ENCODE data around the gene ANTKMT.

DNA sequence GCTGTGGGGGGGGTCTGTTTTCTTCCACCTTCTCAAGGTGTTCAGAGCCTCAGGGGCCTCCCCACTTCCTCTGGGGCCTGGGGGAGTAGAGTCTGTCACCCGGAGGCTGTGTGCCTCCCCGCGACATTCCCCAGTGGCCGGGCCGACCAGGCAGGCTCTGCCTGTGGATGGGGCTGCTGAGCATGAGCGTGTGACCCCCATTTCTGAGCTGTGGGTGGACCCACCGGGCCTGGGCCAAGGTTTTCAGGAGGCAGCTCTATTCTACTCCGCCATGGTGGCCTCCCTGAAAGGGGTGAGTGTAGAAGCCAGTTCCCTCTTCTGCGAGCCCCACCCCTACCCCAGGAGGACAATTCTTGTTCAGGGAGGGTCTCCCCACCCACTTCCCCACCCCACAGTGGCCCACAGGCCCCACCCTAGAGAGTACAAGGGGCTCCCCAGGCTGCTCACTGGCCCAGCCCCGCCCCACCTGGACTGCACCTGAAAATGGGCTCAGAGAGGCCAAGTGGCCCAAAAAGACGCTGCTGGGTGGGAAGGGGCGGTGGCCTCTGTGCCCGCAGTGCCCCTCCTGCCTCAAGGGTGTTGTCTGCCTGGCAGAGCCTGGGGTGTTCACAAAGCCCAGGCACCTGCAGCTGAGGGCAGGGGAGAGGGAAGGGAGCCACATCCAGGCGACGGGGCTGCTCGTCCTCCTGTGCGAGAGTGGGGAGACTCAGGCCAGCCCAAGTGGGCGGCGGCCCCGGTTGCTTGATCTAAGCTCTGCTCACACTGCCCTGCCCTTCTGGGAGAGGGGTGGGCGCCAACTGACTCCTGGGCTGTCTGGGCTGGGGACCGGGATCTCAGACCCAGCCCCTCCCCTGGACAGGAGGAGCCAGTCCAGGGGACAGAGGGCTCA, 40.9 kb downstream of the ANTKMT start:
- no peak for TF ChIP-seq TCF12 (IDR thresholded peaks at IDR 0.05; ENCODE audit: low read depth)
- no peak for TF ChIP-seq YY1 (IDR thresholded peaks at IDR 0.05; ENCODE audit: low read depth)
- no peak for TF ChIP-seq EP300 (IDR thresholded peaks at IDR 0.05; ENCODE audit: borderline replicate concordance)
- no peak for TF ChIP-seq REST (IDR thresholded peaks at IDR 0.05; ENCODE audit: low read depth)
- TF ChIP-seq, protein P1, sequence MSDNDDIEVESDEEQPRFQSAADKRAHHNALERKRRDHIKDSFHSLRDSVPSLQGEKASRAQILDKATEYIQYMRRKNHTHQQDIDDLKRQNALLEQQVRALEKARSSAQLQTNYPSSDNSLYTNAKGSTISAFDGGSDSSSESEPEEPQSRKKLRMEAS (IDR thresholded peaks at IDR 0.05): no peak
- TF ChIP-seq ZBTB7A (IDR thresholded peaks at IDR 0.05; ENCODE audit: low read depth): no peak
